Activated CD4-positive, alpha-beta T cell treated with anti-CD3 and anti-CD28 coated beads for 36 hours (primary cell): ENCODE data around the gene VMP1. TPM values are rescaled to one million over a fixed set of nuclear protein-coding genes. Genes with fewer than 3 reads are reported as not detected.
"Not testable (repeated sequence)": the region's sequence is repeated elsewhere in the genome, so short reads cannot be mapped to it uniquely, and the experiment has no call there.

ENCODE experiments used
- ATAC-seq: fragments of 200-7000 bp; cut with Tn5 transposase; one replicate; pipeline ENCODE4 v1.10.0; 2021; ENCODE audit warnings: mild to moderate bottlenecking, moderate library complexity
- CTCF ChIA-PET: fragments of 350-600 bp; sonication (Branson Sonifier 250); formaldehyde crosslinking; loops from one replicate; lab custom pipeline; 2021; ENCODE audit warnings: antibody characterized with exemption; lab: Charles Lee
- POLR2A ChIA-PET: fragments of 350-600 bp; sonication (Branson Sonifier 250); formaldehyde crosslinking; loops from one replicate; lab custom pipeline; 2021; ENCODE audit warnings: antibody characterized with exemption, inconsistent platforms; lab: Charles Lee
- DNase-seq: peaks from one replicate; pipeline ENCODE4 v3.0.0-alpha.2; 2020
- H3K27ac Mint-ChIP-seq: one replicate; pipeline ENCODE4 v1.8.0; 2021; ENCODE audit warnings: mixed read lengths
- H3K27me3 Mint-ChIP-seq: one replicate; pipeline ENCODE4 v1.8.0; 2021; ENCODE audit warnings: mixed read lengths
- H3K36me3 Mint-ChIP-seq: one replicate; pipeline ENCODE4 v1.8.0; 2021; ENCODE audit warnings: low read depth, mixed read lengths
- H3K4me1 Mint-ChIP-seq: one replicate; pipeline ENCODE4 v1.8.0; 2021; ENCODE audit warnings: mixed read lengths
- H3K4me3 Mint-ChIP-seq: one replicate; pipeline ENCODE4 v1.8.0; 2021; ENCODE audit warnings: mild to moderate bottlenecking, moderate library complexity, mixed read lengths
- H3K9me3 Mint-ChIP-seq: one replicate; pipeline ENCODE4 v1.8.0; 2021; ENCODE audit warnings: low read depth, mixed read lengths
- intact Hi-C, 2 experiments: fragments of 100-400 bp; cut with DNase I in 1 of 2; cut with micrococcal nuclease in 1 of 2; formaldehyde crosslinking; loops; one replicate each; pipeline versions ENCODE4 v1.14.2 to v1.15.1; 2022 to 2024; cut with DNase I, micrococcal nuclease
- total RNA-seq, 2 experiments: library from RNA; stranded (reverse); gene quantifications; one replicate each; pipeline ENCODE4 v1.2.3, GENCODE V29; 2021

VMP1 gene
- total RNA-seq, 2 experiments from 2014 or later = 378 to 402 TPM

DNA sequence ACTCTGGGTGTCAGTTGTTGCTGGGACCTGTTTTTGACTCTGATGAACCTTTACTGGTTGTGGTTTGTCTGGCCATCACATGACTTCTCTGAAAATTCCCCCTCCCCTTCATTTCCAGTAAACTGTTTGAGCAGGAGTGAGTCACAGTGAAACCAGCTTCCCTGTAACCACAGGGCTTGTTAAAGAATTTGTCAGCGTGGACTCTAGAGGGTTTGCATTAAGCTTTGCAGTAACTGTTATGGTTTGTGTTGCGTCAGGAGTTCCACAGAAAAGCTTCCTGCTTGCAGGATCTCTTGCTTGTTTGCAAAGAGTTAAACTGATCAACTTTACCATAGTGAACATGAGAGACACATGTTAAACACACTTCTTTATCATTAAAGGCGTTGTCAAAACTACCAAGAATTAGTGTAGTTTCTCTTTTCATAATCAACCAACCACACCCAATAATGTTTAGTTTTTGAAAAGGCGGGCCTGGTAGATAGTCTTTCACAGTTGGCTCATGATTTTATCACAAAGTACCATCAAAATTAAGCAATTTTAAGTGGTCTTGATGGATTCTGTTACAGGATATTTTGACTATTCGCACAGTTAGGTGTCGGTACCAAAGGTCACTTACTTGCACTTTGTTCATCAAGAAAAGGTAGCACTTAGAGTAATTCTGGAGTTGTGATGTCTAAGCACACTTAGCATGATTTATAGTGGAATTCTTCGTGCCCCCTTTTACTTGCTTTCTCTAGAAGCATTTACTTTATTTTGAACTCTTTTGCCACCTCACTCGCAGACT lies 79.3 kb downstream of the VMP1 start:
- intact Hi-C loops = loop anchor here (1.0 to 5.0 kb wide), 13 partner anchors 24 to 1448 kb away; partner anchors contain the start of genes CLTC (in 1 of the 2), PTRH2 (in 1 of the 2), RNFT1 (in 1 of the 2) and SUPT4H1 (in 1 of the 2)
- Mint-ChIP-seq H3K27ac (peak overlapping the region; percentile 96), H3K9me3 (no peaks in the 10 kb centered on the region), H3K4me3 (peak overlapping the region; percentile 71), H3K4me1 (peaks cover 68% of the 10 kb centered on the region), H3K36me3 (peaks cover 34% of the 10 kb centered on the region), H3K27me3 (no peaks in the 10 kb centered on the region)
- DNase-seq (peak; percentile 86), ATAC-seq (peak; percentile 84)
- ChIA-PET POLR2A (interaction anchor here (0.6 to 9.7 kb wide), 12 partner anchors 11 to 79 kb away, joined by 3 to 230 read pairs (median 8); partner anchors contain the start of genes PTRH2 and VMP1), CTCF (interaction anchor here (0.7 to 8.5 kb wide), 8 partner anchors 23 to 227 kb away, joined by 3 to 110 read pairs (median 17); no protein-coding TSS in a partner anchor)

DNA sequence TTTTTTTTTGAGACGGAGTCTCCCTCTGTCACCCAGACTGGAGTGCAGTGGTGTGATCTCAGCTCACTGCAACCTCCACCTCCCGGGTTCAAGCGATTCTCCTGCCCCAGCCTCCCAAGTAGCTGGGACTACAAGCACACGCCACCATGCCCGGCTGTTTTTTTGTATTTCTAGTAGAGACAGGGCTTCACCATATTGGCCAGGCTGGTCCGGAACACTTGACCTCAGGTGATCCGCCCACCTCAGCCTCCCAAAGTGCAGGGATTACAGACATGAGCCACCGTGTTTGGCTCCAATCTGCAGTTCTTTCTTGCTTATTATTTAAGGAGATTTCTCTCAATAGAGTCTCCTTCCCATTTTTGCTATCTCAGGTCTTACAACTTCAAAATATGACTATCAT lies 82.4 kb downstream of the VMP1 start:
- DNase-seq, ATAC-seq, CTCF ChIA-PET, H3K4me3 Mint-ChIP-seq, H3K27me3 Mint-ChIP-seq, H3K9me3 Mint-ChIP-seq: not testable (repeated sequence)
- POLR2A ChIA-PET = interaction anchor here (9.7 kb wide), 1 partner anchor 39 kb away, joined by 180 read pairs; no protein-coding TSS in a partner anchor
- Mint-ChIP-seq H3K36me3 (peaks cover 31% of the 10 kb centered on the region), H3K4me1 (peaks cover 52% of the 10 kb centered on the region), H3K27ac (peak overlapping the region; percentile 77)
- intact Hi-C loops = loop anchor here in 1 of 2 experiments (2.0 to 5.0 kb wide), 2 partner anchors 17 to 1438 kb away; partner anchors contain the start of gene SUPT4H1

DNA sequence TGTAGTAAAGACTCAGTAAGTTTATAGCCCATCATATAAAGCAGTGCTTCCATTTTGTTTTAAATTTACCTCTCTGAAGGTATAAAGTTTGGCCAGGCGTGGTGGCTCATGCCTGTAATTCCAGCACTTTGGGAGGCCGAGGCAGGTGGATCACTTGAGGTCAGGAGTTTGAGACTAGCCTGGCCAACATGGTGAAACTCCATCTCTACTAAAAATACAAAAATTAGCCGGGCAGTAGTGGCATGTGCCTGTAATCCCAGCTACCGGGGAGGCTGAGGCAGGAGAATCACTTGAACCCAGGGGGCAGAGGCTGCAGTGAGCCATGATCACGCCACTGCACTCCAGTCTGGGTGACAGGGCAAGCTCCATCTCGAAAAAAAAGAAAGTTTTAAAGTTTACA lies 83.0 kb downstream of the VMP1 start:
- intact Hi-C loops = loop anchor here in 1 of 2 experiments (2.0 kb wide), 1 partner anchor 16 kb away; no protein-coding TSS in a partner anchor
- Mint-ChIP-seq H3K27ac (peak overlapping the region; percentile 77), H3K4me1 (peaks cover 47% of the 10 kb centered on the region), H3K36me3 (peaks cover 33% of the 10 kb centered on the region)
- H3K9me3 Mint-ChIP-seq, CTCF ChIA-PET, H3K27me3 Mint-ChIP-seq, ATAC-seq, H3K4me3 Mint-ChIP-seq, DNase-seq: not testable (repeated sequence)
- POLR2A ChIA-PET = interaction anchor here (9.7 kb wide), 1 partner anchor 39 kb away, joined by 180 read pairs; no protein-coding TSS in a partner anchor

DNA sequence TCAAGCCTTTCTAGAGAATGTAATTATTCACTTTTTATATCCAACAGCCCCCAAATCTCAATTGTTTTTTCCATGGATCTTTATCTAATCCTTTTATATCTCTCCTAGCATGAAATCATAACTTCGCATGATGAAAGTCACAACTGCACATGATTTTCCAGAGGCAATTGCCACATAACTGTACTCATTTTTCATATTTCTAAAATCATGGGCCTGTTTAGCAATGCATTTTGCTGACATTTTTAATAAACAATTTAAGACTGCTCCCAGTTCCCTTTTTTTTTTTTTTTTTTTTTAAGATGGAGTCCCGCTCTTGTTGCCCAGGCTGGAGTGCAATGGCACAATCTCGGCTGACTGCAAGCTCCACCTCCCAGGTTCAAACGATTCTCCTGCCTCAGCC lies 83.5 kb downstream of the VMP1 start:
- ATAC-seq (no peak), DNase-seq (no peak)
- intact Hi-C loops = loop anchor here in 1 of 2 experiments (2.0 kb wide), 1 partner anchor 16 kb away; no protein-coding TSS in a partner anchor
- Mint-ChIP-seq H3K9me3 (no peaks in the 10 kb centered on the region), H3K27ac (peak overlapping the region; percentile 74), H3K27me3 (no peaks in the 10 kb centered on the region), H3K36me3 (peaks cover 34% of the 10 kb centered on the region), H3K4me3 (no peak overlapping the region), H3K4me1 (peaks cover 50% of the 10 kb centered on the region)
- POLR2A ChIA-PET = interaction anchor here (9.7 kb wide), 1 partner anchor 38 kb away, joined by 180 read pairs; no protein-coding TSS in a partner anchor
- CTCF ChIA-PET = no interaction called here

DNA sequence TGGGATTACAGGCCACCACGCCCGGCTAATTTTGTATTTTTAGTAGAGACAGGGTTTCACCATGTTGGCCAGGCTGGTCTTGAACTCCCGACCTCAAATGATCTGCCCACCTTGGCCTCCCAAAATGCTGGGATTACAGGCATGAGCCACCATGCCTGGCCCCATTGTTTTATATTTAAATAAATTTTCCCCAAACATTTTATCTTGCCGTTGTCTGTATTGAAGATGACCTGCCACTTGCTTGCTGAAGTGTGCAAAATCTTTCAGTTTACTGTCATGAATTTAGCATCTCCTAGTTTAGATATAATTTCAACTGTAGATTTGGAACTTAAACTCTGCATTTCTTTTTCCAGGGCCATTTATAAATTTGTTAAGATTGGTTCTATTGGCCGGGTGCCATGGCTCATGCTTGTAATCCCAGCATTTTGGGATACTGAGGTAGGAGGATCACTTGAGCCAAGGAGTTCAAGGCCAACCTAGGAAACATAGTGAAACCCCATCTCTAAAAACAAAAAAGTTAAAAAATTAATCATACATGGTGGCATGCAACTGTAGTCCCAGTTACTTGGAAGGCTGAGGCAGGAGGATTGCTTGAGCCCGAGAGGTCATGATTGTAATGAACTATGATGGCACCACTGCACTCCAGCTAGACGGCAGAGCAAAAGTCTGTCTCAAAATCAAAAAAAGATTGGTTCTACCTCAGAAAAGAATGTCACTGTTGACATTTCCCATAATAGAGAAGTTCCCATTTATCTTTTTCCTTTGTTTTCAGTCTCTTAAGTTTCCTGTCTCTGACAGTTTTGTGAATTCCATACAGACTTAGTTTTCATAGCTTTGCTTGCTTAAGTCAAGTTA lies 84.4 kb downstream of the VMP1 start:
- Mint-ChIP-seq H3K27me3 (no peaks in the 10 kb centered on the region), H3K4me3 (no peak overlapping the region), H3K9me3 (no peaks in the 10 kb centered on the region), H3K36me3 (peaks cover 36% of the 10 kb centered on the region), H3K4me1 (peaks cover 54% of the 10 kb centered on the region), H3K27ac (peak overlapping the region; percentile 51)
- ChIA-PET POLR2A (no interaction called here), CTCF (no interaction called here)
- intact Hi-C loops = loop anchor here in 1 of 2 experiments (2.0 kb wide), 1 partner anchor 15 kb away; no protein-coding TSS in a partner anchor
- DNase-seq (no peak), ATAC-seq (no peak)

DNA sequence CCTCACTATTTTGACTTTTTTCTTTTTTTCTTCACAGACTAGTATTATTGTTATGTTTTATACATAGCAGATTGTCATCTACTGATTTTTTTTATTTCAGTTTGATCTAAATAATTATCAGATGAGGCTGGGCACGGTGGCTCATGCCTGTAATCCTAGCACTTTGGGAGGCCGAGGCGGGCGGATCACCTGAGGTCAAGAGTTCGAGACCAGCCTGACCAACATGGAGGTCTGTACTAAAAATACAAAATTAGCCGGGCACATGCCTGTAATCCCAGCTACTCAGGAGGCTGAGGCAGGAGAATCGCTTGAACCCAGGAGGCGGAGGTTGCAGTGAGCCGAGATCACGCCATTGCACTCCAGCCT lies 85.0 kb downstream of the VMP1 start:
- not testable (repeated sequence) for H3K27ac Mint-ChIP-seq
- peaks cover 34% of the 10 kb centered on the region for H3K36me3 Mint-ChIP-seq

DNA sequence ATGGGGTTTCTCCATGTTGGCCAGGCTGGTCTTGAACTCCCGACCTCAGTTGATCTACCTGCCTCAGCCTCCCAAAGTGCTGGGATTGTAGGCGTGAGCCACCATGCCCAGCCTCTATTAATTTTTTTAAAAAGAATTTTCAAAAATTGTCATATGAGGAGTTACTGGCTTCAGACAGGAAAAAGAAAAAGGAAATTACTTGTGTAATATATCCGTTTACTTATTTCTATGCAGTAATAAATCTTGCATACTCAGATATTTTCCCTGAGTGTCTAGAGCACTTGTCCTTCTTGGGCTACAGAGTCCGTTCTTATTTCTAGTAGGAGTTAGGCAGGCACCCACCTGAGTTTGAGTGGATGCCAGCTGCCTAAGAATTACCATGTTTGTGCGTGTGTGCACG lies 85.8 kb downstream of the VMP1 start:
- H3K36me3 Mint-ChIP-seq = peaks cover 35% of the 10 kb centered on the region
- ChIA-PET POLR2A (no interaction called here), CTCF (no interaction called here)
- no peak overlapping the region for H3K4me3 Mint-ChIP-seq
- DNase-seq (no peak), ATAC-seq (no peak)
- H3K9me3 Mint-ChIP-seq = no peaks in the 10 kb centered on the region
- H3K27ac Mint-ChIP-seq = no peak overlapping the region
- peaks cover 50% of the 10 kb centered on the region for H3K4me1 Mint-ChIP-seq
- intact Hi-C loops = no loop called here
- no peaks in the 10 kb centered on the region for H3K27me3 Mint-ChIP-seq

More for the DNA sequence above, 85.0 kb downstream of the VMP1 start:
- ATAC-seq, H3K27me3 Mint-ChIP-seq, DNase-seq, POLR2A ChIA-PET, CTCF ChIA-PET, H3K4me3 Mint-ChIP-seq, H3K9me3 Mint-ChIP-seq, intact Hi-C loops: not testable (repeated sequence)
- H3K4me1 Mint-ChIP-seq = peaks cover 47% of the 10 kb centered on the region

DNA sequence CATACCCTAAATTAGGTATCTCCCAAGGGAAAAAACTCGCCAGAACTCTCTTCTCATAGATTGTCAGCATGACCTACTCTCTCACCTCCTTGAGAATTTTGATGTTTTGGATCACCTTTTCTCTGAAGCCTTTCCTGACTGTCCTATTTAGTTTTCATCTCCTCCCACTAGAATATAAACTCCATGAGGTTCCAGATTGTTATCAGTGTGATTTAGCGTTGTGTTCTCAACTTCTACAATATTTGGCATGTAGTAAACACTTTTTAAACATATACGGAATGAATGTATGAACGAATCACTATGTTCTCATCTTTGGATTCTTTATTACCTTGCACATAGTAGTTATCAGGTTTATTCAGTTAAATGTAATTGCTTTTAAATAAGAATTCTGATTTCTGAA lies 88.7 kb downstream of the VMP1 start:
- CTCF ChIA-PET = interaction anchor here (0.9 kb wide), 1 partner anchor 29 kb away, joined by 3 read pairs; no protein-coding TSS in a partner anchor
- intact Hi-C loops = no loop called here
- H3K4me1 Mint-ChIP-seq = peaks cover 41% of the 10 kb centered on the region
- no peak overlapping the region for H3K4me3 Mint-ChIP-seq
- H3K36me3 Mint-ChIP-seq = peaks cover 27% of the 10 kb centered on the region
- H3K27me3 Mint-ChIP-seq = no peaks in the 10 kb centered on the region
- H3K27ac Mint-ChIP-seq = no peak overlapping the region
- no peaks in the 10 kb centered on the region for H3K9me3 Mint-ChIP-seq
- POLR2A ChIA-PET = interaction anchor here (0.7 kb wide), 1 partner anchor 174 kb away, joined by 5 read pairs; no protein-coding TSS in a partner anchor
- no peak for ATAC-seq
- DNase-seq = no peak

DNA sequence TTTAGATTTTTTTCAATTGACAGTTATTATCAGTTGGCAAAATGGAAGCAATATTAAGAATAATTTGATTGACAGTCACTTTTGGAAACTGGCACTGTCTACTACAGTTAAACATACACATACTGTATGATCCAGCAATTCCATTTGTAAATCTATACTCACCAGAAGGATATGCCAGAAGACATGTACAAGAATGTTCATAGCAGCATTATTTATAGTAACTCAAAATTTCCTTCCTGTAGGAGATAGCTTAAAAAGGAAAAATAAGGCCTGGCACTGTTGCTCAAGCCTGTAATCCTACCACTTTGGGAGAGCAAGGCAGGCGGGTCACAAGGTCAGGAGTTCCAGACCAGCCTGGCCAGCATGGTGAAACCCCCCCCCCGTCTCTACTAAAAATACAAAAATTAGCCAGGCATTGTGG lies 89.3 kb downstream of the VMP1 start:
- Mint-ChIP-seq H3K4me1 (peaks cover 39% of the 10 kb centered on the region), H3K27me3 (no peaks in the 10 kb centered on the region), H3K36me3 (peaks cover 24% of the 10 kb centered on the region), H3K27ac (no peak overlapping the region), H3K4me3 (no peak overlapping the region), H3K9me3 (no peaks in the 10 kb centered on the region)
- ChIA-PET POLR2A (interaction anchor here (0.6 to 1.6 kb wide), 3 partner anchors 10 to 174 kb away, joined by 4 to 5 read pairs (median 5); no protein-coding TSS in a partner anchor), CTCF (interaction anchor here (0.9 to 1.8 kb wide), 2 partner anchors 29 to 43 kb away, joined by 3 to 4 read pairs; no protein-coding TSS in a partner anchor)
- intact Hi-C loops = no loop called here
- ATAC-seq (no peak), DNase-seq (no peak)

DNA sequence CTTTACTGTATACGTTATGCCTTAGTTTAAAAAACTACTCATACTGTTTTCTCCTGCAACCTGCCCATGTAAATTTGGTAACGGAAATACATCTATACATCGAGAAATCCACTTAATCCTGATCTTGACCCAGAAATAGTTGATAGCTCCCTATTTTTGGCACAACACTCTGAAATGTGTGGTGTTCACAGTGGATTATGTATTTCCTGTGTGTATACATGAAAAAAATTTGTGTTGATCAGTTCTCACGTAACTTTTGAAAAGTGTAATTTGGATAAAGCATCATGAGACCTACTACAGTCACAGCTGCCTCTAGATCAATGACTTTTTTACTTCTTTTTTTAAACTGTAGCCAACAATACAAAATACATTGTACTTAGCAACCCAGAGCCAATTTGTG lies 90.7 kb downstream of the VMP1 start:
- ChIA-PET CTCF (interaction anchor here (0.6 to 1.8 kb wide), 7 partner anchors 10 to 52 kb away, joined by 3 to 5 read pairs (median 3); no protein-coding TSS in a partner anchor), POLR2A (interaction anchor here (0.7 to 1.6 kb wide), 4 partner anchors 12 to 44 kb away, joined by 3 to 5 read pairs (median 3); no protein-coding TSS in a partner anchor)
- intact Hi-C loops = loop anchor here in 1 of 2 experiments (2.0 kb wide), 1 partner anchor 15 kb away; no protein-coding TSS in a partner anchor
- DNase-seq = no peak
- Mint-ChIP-seq H3K36me3 (peaks cover 19% of the 10 kb centered on the region), H3K9me3 (no peaks in the 10 kb centered on the region), H3K4me3 (no peak overlapping the region), H3K27me3 (no peaks in the 10 kb centered on the region), H3K4me1 (peaks cover 35% of the 10 kb centered on the region), H3K27ac (peak overlapping the region; percentile 83)
- ATAC-seq = no peak
